GM21723 (cell line): Measurements from ENCODE around the gene SLC6A19.

Experiments
- ATAC-seq: cut with Tn5 transposase; IDR thresholded peaks from one replicate; pipeline ENCODE4 v1.9.1; 2021; ENCODE audit warnings: mild to moderate bottlenecking, moderate library complexity; ENCODE audit not compliant: unreplicated experiment

Gene SLC6A19

DNA sequence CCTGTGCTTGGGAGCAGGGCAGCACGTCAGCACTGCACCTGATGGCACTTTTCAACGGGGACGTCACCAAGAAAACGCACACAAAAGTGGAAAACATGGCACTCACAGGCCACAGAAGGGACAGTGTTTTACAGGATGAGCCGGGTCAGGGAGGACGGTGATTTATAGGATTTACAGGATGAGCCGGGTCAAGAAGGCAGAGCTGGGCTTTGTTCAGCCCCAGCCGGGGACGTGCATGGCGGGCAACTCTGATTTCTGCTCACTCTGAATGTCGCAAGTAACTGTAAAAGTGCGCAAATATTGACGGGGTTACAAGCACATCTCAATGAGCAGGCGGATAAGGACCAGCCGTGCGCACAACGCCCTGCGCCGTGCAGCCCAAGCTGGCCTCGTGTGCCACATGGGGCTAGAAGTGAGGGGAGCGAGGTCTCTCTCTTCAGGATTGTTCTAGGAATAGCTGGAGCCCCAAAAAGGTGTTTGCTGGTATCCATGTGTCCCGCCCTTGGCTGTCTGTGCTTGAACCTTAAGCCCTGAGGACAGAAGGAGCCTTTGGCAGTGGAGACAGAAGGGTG, 40.2 kb downstream of the SLC6A19 start:
- no peak for ATAC-seq

DNA sequence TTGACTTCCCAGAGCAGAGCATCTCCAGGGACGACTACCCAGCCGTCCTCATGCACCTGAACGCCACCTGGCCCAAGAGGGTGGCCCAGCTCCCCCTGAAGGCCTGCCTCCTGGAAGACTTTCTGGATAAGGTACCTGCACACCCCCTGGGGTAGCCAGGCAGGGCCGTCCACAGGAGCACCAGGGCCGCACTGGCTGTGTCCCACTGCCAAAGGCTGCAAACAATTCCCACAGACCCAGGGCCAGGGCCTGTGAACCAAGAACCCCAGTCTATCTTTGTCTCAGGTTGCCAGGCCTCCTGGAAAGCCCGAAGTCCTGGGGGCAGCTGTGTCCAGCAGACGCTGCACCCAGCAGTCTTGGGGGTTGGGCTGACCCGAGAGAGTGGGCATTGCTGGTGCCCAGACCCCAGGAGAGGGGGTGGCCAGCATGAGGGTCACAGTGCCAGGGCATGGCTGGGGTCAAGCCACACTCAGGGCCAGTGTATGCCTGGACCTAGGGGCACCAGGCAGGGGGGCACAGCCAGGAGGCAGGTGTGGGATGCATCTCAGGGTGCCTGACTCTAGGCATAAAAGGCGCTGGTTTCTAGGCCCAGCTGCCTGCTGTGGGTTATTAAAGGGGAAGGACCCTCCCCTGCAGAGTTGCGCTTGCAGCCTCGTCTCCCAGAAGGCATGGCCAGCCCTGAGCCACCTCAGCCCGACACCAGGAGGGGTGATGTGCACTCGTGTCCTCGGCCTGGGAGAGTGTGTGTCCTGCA, 41.5 kb downstream of the SLC6A19 start:
- no peak for ATAC-seq

DNA sequence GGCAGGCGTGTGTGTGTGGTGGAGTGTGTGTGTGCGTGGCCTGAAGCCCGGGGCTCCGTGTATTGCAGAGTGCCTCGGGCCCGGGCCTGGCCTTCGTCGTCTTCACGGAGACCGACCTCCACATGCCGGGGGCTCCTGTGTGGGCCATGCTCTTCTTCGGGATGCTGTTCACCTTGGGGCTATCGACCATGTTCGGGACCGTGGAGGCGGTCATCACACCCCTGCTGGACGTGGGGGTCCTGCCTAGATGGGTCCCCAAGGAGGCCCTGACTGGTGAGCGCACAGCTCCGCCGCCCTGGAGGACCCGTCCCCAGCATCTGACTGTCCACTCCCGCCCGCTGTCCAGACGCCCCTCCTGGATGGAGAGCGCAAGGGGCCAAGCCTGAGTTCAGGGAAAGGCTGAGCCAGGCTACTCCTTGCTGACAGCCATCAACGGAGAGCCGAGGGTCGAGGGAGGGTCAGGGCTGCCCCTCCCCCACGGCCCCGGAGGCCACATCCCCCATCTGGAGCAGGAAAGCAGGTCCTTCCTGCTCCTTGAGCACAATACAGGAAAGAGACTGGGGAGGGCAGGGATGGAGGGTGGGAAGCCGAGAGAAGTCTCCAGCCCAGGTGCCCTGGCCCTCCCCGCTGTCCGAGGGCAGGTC, 42.2 kb downstream of the SLC6A19 start:
- ATAC-seq = no peak

DNA sequence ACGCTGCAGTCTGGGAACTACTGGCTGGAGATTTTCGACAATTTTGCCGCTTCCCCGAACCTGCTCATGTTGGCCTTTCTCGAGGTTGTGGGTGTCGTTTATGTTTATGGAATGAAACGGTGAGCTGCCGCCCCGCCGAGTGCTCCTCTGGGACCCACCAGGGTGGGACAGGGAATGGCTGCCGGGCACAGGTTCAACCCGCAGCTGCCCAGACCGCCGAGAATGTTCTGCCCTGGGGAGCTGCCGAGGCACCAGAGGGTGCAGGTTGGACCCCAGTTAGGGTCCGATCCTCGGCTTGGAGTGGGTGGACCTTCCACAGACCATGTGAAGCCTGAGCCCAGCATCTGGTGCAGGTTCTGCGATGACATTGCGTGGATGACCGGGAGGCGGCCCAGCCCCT, 42.9 kb downstream of the SLC6A19 start:
- ATAC-seq = no peak

DNA sequence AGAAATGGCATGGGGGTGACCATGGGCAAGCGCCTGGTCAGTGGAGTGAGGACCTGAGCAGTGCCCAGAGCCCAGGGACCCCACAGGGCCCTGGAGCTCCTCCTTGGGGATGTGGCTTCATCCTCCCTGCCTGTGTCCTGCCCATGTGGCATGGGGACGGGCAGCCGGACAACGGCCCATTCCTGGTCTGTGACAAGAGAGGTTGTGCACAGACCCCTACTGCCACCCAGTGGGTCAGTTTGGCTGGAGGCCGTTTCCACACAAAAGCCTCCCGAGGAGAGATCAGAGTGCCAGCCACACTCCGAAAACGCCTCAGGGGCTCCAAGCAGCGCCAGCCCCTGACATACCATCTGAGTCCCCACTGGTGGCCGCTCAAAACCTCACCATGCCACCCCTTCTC, 43.6 kb downstream of the SLC6A19 start:
- ATAC-seq = no peak

DNA sequence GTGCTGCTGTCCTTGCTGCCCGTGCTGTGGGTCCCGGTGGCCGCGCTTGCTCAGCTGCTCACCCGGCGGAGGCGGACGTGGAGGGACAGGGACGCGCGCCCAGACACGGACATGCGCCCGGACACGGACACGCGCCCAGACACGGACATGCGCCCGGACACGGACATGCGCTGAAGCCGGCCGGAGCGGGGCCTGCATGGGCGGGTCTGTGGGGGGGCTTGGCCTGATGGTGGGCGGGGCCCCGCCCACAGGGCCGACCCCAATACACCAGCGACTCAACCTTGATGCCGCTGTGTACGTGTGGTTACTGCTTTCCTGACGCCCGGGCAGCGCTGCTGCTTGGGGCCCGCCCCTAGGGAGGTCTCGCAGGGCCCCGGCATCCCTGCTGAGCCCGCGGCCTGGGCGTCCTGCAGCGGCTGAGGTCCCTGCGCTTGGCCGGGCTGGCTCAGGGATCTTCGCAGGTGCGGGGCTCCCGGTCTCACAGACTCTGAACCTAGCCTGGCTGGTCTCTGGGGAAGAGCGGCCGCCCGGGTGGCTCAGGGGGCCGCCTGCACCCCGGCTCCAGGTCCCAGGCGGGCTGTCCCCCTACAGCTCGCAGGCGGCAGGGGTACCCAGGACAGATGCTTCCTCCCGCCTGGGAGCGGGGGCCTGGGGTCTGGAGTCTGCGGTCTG, 44.6 kb downstream of the SLC6A19 start:
- ATAC-seq = no peak

DNA sequence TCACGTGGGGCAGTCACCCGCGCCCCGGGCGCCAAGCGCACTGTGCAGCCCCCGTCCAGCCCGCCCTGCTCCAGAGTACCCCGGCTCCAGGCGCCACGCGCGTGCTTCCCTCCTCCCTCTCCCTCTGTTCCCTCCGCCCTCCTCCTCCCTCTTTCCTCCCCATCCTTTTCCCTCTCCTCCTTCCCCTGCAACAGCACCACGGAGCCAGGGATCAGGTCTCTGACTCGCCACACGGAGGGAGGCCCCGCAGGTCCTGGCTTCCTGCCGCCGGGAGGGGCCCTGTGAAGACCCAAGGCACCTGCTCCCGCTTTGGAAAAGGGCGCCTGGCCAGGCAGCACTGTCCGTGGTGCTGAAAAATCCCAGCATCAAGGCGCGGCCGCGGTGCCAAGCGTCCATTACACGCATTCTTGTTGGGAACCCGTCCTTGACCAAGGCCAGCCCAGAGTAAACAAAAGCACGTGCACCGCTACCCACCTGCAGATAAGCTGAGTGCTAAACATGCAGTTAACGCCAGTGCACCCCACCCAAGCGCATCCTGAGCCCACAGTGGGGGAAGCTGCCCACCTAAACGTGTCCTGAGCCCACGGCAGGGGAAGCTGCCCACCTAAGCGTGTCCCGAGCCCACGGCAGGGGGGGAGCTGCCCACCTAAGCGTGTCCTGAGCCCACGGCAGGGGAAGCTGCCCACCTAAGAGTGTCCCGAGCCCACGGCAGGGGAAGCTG, 45.5 kb downstream of the SLC6A19 start:
- no peak for ATAC-seq

DNA sequence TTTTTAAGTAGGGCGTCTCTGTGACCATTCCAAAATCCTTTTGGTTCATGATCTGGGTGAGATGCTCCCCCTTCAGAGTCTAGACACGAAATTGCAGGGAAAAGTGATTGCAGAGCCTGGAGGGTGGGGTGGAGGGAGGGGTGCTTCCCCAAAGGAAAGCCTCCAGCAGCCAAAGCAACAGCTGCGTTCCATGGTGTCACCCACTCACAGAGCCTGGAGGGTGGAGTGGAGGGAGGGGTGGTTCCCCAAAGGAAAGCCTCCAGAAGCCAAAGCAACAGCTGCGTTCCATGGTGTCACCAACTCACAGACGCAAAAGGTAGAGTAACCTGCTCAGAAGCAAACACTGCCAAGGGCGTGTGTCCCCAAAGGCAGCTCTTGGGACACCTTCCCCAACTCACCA, 46.4 kb downstream of the SLC6A19 start:
- ATAC-seq = no peak

DNA sequence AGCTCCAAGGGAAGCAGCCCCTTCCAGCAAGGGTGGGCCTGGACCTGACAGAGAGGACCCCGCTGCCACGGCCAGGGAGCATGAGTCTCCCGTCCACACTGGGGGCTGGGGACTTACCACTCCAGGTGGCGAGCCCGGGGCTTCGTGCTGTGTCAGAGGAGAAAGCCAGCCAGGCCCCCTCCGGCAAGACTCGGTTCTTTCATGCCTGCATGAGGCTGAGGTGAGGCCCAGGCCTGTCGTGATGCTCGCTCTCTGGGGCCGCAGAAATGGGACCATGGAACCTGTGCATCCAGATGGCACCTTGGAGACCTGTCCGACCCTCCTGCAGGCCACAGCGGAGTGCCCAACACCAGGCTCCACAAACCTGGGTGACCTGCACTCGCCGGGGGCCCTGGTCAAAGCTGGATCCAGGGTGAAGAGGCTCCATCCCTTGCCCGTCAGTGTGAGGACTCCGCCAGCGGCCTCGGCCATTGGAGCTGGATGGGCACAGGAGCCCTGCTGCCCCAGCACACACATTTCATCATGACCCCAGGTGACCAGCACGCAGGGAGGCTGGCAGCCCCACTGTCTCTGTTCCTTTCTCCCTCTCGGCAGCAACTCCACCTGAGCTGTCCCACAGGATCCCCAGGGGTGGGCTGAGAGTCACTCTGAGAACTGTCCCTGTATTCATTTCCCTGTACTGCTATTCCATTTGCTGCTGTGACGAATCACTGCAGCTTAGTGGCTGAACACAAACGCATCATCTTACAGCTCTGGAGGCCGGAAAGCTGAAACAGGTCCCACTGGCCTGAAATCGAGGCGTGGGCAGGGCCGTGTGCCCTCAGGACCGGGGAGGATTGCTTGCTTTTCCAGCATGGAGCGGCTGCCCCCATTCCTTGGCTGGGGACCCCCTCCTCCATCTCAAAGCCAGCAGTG, 48.2 kb downstream of the SLC6A19 start:
- ATAC-seq = no peak

DNA sequence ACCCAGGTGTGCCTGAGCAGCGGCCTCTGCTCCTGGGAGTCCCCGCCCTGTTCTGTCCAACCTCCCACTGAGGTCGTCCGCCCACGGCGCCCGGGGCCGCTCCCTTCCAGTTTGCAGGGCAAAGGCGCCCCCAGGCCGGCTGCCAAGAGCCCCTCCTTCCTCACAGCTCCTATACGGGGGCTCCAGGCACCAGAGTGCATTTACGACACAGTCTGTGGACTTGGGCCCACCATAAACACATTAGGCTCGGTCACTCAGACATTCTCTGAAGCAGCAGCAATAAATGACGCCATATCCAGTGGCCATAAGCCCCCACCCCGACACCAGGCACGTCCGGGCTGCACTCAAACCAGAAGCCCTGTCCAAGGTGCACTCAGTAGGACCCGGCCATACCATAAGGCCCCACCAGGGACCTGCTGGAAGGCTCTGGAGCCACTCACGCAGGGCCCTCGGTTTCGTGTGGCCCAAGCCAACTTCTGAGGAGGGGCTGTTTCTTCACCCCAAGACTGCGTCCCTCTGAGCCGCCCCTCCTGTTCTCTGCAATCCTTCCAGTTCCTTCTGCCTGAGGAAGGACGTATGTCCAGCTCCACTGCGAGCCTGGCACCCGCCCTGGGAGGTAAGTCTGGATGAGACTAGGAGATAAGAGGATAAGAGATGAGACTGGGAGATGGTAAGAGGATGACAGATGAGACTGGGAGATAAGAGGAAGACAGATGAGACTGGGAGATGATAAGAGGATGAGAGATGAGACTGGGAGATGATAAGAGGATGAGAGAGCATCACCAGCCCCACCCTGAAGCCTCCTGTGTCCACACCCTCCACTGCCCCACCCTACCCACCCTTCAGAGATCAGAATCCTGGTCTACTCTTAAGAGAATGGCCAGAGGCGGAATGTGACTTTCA, 50.5 kb downstream of the SLC6A19 start:
- ATAC-seq = no peak

DNA sequence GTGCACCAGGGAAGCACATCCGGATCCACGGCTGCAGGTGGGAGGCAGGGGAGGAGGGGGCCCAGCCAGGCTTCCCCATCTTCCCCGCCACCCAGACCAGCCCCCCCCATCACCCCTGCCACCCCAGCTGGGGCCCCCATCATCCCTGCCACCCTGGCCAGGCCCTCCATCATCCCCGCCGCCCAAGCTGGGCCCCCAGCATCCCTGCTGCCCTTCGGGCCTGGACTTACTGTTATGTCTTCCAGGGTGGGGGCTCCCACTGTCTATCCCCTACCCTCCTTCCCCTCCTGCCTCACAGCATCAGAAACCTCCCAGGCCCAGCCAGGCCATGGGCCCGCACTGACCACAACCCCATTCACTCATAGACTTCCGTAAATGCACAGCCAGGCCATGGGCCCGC, 51.3 kb downstream of the SLC6A19 start:
- ATAC-seq = no peak

DNA sequence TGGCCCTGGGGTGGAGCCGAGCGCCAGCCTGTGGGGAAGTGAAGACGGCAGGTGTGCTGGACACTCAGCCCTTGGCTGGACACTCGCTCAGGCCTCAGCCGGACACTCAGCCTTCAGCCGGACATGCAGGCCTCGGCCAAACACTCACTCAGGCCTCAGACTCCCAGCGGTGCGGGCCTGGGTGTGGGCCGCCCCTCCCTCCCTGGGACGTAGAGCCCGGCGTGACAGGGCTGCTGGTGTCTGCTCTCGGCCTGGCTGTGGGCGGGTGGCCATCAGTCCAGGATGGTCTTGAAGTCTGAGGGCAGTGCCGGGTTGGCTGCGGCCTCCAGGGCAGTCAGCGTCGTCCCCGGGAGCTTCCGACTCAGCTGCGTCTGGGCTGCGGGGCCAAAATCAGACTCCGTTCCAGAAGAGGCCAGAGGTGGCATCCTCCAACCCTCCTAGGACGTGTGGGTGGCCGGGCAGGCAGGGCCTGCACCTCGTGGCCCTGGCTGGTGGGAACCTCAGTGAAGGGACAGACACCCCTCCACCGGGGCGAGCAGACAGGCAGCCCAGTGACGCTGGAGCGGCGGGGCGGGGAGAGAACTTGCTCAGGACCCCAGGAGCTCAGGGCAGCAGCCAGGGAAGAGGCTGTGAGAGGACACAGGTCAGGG, 52.2 kb downstream of the SLC6A19 start:
- no peak for ATAC-seq

DNA sequence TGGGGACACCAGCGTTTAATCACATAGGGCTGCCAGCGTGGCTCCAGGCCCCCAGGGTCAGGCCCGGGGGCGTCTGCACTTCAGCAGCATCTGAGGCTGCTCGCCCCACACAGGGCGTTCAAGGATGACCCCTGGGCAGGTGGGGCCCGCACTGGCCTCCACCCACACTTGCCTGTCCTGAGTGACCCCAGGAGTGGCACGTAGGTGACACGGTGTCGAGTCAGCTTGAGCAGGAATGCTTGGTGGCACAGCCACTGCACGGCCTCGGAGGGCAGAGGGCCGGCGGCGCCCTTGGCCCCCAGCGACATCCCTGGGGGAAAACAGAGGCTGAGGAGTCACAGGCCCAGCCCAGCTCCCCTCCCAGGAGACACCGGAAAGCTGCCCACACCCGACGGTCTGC, 52.8 kb downstream of the SLC6A19 start:
- no peak for ATAC-seq

DNA sequence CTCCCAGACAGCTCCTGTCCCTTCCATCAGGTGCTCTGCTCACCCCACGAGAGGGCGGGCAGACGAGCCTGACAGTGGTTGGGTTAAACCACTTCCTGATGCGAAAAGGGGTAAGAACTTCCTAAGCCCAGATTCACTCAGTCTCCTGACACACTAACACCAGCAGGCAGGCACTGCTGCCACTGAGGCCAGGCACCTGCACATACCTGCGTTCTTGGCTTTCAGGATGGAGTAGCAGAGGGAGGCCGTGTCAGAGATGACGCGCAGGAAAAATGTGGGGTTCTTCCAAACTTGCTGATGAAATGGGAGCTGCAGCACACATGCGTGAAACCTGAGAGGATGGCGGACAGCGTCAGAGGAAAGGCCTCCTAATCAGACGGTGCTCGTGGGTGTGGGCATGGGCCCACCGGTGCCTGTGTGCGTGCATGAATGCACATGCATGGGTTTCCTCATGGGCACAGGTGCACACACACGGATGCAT, 53.7 kb downstream of the SLC6A19 start:
- no peak for ATAC-seq

DNA sequence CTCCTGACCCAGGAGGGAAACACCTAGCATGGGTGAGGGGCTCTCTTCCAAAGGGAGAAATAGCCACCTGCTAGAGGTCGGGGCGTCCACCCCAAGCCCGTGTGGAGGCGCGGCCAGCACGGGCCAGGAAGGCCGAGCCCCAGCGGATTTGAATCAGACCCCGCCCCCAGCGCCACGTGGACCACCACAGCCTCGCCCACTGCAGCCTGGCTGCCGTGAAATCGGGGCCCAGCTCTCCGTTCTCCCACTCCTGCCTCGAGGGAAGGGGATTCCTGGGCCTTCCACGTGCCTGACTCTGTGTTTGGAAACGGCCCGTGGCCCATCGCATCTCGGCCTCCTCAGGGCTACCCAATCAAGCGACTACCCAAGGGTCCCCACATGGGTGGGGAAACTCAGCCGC, 55.4 kb downstream of the SLC6A19 start:
- ATAC-seq = no peak

DNA sequence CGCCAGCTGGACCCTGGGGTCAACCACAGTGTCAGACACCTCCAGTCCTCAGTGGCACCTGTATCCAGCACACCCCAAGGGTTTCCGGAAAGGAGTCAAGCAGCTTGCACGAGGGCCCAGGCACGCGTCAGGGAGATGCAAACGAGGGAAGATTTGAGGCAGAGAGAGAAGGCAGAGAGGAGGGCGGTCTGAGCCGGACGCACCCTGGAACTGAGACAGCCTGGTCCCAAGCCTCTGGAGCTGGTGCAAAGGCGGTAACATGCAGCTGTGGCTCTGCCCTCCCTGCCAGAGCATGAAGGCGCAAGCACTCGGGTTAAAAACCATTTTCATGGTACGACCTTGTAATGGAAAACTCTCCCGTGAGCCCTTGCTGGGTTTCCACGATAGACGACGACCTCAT, 56.0 kb downstream of the SLC6A19 start:
- no peak for ATAC-seq

DNA sequence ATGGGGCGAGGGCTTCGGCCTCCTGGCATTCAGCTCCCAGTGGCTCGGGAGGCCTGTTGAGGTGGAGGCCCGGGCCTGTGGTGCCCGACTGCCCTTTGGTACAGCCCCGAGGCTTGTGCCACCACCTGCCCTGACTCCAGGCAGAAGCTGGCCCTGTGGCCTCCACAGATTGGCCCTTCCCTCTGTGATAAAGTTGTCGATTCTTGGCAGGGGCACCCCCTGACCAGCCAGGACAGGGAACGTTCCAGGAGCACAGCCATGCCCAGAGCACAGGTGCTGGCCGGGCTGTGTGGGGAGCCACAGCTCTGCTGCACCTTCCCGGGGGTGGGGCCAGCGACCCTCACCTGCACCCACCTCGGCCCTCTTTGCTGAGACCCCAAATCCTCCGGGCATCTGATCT, 56.4 kb downstream of the SLC6A19 start:
- no peak for ATAC-seq

DNA sequence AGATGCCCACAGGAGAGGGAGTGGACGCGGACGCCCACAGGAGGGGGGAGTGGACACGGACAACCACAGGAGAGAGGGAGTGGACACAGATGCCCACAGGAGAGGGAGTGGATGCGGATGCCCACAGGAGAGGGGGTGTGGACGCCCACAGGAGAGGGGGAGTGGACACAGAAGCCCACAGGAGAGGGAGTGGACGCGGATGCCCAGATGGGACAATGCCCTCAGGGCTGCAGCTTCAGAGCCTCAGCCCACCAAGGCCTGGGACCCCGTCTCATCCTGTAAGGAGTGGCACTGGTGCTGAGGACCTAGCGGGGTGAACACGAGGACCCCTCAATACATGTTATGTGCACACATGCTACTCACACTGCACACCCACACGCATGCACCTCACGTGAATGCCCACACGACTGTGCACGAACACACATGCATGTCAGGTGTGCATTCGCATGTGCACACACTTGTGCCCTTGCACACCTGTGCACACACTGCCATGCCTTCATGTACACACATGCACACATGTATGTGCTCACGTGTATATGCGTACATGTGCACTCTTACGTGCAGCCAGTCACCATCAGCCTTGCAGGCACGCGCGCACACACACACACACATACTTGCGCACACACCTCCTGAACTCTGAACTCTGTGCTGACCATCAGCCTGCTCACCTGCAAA, 58.5 kb downstream of the SLC6A19 start:
- ATAC-seq = no peak
